Transverse colon (tissue), 4 donors: ENCODE data around the gene ANKRD44.

ENCODE experiments used
- POLR2AphosphoS5 ChIP-seq, 3 donors: sonication (generic); formaldehyde crosslinking; IDR thresholded peaks; one replicate each; pipeline ENCODE4 v1.6.1; 2016; ENCODE audit warnings: antibody characterized with exemption in 3 of 3
- TF ChIP-seq, protein P1 (sequence below), 5 experiments: fragments of 200-600 bp in 3 of 5; fragments of 450-650 bp in 2 of 5; sonication (generic) in 3 of 5; IDR thresholded peaks; 1 replicate in 2 of 5; 2 replicates in 3 of 5; pipeline ENCODE4 v1.5.1; 2016 to 2017; ENCODE audit warnings: antibody characterized with exemption in 5 of 5, inconsistent platforms in 3 of 5, mild to moderate bottlenecking in 2 of 5, moderate library complexity in 1 of 5

GRCh38 chr2:197359859-197360258, 49.3 kb upstream of the ANKRD44 start:
- no peak for TF ChIP-seq POLR2AphosphoS5 (IDR thresholded peaks at IDR 0.05)
- TF ChIP-seq, protein P1, sequence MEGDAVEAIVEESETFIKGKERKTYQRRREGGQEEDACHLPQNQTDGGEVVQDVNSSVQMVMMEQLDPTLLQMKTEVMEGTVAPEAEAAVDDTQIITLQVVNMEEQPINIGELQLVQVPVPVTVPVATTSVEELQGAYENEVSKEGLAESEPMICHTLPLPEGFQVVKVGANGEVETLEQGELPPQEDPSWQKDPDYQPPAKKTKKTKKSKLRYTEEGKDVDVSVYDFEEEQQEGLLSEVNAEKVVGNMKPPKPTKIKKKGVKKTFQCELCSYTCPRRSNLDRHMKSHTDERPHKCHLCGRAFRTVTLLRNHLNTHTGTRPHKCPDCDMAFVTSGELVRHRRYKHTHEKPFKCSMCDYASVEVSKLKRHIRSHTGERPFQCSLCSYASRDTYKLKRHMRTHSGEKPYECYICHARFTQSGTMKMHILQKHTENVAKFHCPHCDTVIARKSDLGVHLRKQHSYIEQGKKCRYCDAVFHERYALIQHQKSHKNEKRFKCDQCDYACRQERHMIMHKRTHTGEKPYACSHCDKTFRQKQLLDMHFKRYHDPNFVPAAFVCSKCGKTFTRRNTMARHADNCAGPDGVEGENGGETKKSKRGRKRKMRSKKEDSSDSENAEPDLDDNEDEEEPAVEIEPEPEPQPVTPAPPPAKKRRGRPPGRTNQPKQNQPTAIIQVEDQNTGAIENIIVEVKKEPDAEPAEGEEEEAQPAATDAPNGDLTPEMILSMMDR (IDR thresholded peaks at IDR 0.05) = no peak
